Measurements from ENCODE around the gene DNAH9. TPM values are rescaled to one million over a fixed set of nuclear protein-coding genes. Genes with fewer than 3 reads are reported as not detected.

Gene DNAH9
- total RNA-seq, 4 donors from 2014 or later, result 0.41 to 1.9 (median 0.79) TPM; not detected in 1

DNA sequence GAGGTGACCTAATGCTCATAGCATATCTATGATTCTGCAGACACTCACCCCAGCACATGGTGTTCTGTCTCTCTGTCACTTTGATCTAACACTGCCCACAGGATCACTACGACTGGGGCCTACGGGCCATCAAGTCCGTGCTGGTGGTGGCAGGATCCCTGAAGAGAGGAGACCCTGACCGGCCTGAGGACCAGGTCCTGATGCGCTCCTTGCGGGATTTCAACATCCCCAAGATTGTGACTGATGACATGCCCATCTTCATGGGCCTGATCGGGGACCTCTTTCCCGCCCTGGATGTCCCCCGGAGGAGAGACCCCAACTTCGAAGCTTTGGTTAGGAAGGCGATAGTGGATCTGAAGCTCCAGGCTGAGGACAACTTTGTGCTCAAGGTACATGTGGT lies 146.4 kb downstream of the DNAH9 start:
- no peaks in the 10 kb centered on the region for H3K9me3 ChIP-seq
- H3K27me3 ChIP-seq, result no peaks in the 10 kb centered on the region
- H3K36me3 ChIP-seq, result no peaks in the 10 kb centered on the region
- intact Hi-C loops (cut with DNase I; ENCODE audit: low total_unique reads), result no loop called here
- H3K4me3 ChIP-seq, result no peak overlapping the region
- H3K4me1 ChIP-seq, result no peaks in the 10 kb centered on the region
- 96 to 100% methylated on average over 1 to 11 of the region's 11 CpGs for WGBS, 2 donors (ENCODE audit: low coverage in 1 of 2)
- H3K27ac ChIP-seq, result no peak overlapping the region
- no peak for TF ChIP-seq EP300 (IDR thresholded peaks at IDR 0.05; ENCODE audit: low read depth)
- no peak for TF ChIP-seq POLR2AphosphoS5 (IDR thresholded peaks at IDR 0.05)
- TF ChIP-seq, protein P1, sequence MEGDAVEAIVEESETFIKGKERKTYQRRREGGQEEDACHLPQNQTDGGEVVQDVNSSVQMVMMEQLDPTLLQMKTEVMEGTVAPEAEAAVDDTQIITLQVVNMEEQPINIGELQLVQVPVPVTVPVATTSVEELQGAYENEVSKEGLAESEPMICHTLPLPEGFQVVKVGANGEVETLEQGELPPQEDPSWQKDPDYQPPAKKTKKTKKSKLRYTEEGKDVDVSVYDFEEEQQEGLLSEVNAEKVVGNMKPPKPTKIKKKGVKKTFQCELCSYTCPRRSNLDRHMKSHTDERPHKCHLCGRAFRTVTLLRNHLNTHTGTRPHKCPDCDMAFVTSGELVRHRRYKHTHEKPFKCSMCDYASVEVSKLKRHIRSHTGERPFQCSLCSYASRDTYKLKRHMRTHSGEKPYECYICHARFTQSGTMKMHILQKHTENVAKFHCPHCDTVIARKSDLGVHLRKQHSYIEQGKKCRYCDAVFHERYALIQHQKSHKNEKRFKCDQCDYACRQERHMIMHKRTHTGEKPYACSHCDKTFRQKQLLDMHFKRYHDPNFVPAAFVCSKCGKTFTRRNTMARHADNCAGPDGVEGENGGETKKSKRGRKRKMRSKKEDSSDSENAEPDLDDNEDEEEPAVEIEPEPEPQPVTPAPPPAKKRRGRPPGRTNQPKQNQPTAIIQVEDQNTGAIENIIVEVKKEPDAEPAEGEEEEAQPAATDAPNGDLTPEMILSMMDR (IDR thresholded peaks at IDR 0.05), result no peak
- no peak for TF ChIP-seq POLR2A (IDR thresholded peaks at IDR 0.05)
- in situ Hi-C loops (cut with MboI; ENCODE audit: low pct_ligation_motif_present in 1 of 4, low pct_unique_long_range_greater_than_20kb in 1 of 4, low sequenced_read_pairs in 3 of 4), result no loop called here
- no peak for DNase-seq

DNA sequence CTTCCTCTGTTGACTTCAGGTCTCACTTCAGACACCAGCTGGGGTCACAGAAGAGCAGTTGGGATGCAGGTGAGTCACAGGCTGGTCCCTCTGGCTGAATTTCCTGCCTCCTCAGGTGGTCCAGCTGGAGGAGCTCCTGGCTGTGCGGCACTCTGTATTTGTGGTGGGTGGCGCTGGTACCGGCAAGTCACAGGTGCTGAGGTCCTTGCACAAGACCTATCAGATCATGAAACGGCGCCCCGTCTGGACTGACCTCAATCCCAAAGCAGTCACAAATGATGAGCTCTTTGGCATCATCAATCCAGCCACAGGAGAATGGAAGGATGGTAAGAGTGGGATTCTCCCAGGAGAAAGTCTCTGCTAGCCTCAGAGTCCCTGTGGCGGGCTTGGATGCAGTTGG lies 149.2 kb downstream of the DNAH9 start:
- WGBS, 2 donors (ENCODE audit: low coverage in 1 of 2), result 89% methylated on average over 7 of the region's 7 CpGs; no CpG with 5 or more reads in 1 of the 2 donors
- TF ChIP-seq EP300 (IDR thresholded peaks at IDR 0.05; ENCODE audit: low read depth), result no peak

DNA sequence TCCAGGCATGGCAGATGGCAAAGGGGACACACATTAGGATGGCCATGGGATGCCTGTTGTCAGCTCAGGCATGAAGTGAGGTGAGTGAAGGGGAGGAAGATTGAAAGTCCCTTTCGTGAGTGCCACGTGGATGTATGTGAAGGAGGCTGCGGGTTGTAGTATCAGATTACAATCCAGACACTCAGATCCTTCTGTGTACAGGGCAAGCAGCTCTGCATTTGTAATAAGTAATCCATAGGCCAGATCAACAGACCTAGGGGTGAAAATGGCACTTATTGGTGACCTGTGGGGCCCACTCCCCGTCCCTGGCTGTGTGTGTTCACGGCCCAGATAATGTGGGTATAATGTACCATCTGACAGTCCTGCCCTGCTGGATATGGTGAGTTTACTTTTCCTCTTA lies 159.5 kb downstream of the DNAH9 start:
- TF ChIP-seq POLR2A (IDR thresholded peaks at IDR 0.05), result no peak
- TF ChIP-seq, protein P1 (IDR thresholded peaks at IDR 0.05), result no peak
- TF ChIP-seq POLR2AphosphoS5 (IDR thresholded peaks at IDR 0.05), result no peak
- TF ChIP-seq EP300 (IDR thresholded peaks at IDR 0.05; ENCODE audit: low read depth), result no peak
- Histone ChIP-seq H3K27me3 (no peaks in the 10 kb centered on the region), H3K4me3 (no peak overlapping the region), H3K9me3 (no peaks in the 10 kb centered on the region), H3K4me1 (no peaks in the 10 kb centered on the region), H3K36me3 (no peaks in the 10 kb centered on the region), H3K27ac (no peak overlapping the region)
- 67 to 70% methylated on average over 2 to 5 of the region's 5 CpGs for WGBS, 2 donors (ENCODE audit: low coverage in 1 of 2)
- intact Hi-C loops (cut with DNase I; ENCODE audit: low total_unique reads) (no loop called here), in situ Hi-C loops (cut with MboI; ENCODE audit: low pct_ligation_motif_present in 1 of 4, low pct_unique_long_range_greater_than_20kb in 1 of 4, low sequenced_read_pairs in 3 of 4) (loop anchor here in 1 of 4 donors (25.0 kb wide), 1 partner anchor 129 kb away; no protein-coding TSS in a partner anchor)
- DNase-seq, result no peak

More for the DNA sequence above, 149.2 kb downstream of the DNAH9 start:
- Histone ChIP-seq H3K4me3 (no peak overlapping the region), H3K27me3 (no peaks in the 10 kb centered on the region), H3K4me1 (no peaks in the 10 kb centered on the region), H3K36me3 (no peaks in the 10 kb centered on the region), H3K27ac (no peak overlapping the region), H3K9me3 (no peaks in the 10 kb centered on the region)
- DNase-seq, result no peak
- intact Hi-C loops (cut with DNase I; ENCODE audit: low total_unique reads), result no loop called here
- in situ Hi-C loops (cut with MboI; ENCODE audit: low pct_ligation_motif_present in 1 of 4, low pct_unique_long_range_greater_than_20kb in 1 of 4, low sequenced_read_pairs in 3 of 4), result no loop called here

DNA sequence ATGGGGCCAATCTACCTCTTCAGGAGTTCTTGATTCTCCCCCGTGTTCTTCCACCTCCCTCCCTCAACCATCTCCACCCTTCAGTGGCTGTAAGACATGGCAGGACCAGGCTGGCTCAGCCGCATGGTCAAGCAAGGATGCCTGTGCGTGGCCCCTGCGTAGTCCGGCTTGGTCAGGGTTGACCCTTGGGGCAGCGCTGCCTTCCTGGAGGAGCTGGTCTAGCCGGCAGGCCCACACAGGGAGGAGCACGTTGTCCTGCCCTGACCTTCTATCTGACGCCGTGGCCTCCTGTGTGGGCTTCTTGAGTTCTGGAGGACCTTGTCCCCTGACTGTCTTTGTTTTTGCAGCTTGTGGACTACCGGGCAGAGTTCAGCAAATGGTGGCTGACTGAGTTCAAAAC lies 169.8 kb downstream of the DNAH9 start:
- no peaks in the 10 kb centered on the region for H3K36me3 ChIP-seq
- no peak for DNase-seq
- intact Hi-C loops (cut with DNase I; ENCODE audit: low total_unique reads), result no loop called here
- no peaks in the 10 kb centered on the region for H3K4me1 ChIP-seq
- no peaks in the 10 kb centered on the region for H3K9me3 ChIP-seq
- WGBS, 2 donors (ENCODE audit: low coverage in 1 of 2), result 81% methylated on average over 11 of the region's 11 CpGs; no CpG with 5 or more reads in 1 of the 2 donors
- H3K27me3 ChIP-seq, result no peaks in the 10 kb centered on the region
- TF ChIP-seq POLR2A (IDR thresholded peaks at IDR 0.05) (no peak), POLR2AphosphoS5 (IDR thresholded peaks at IDR 0.05) (no peak), EP300 (IDR thresholded peaks at IDR 0.05; ENCODE audit: low read depth) (no peak)
- TF ChIP-seq, protein P1 (IDR thresholded peaks at IDR 0.05), result no peak
- H3K27ac ChIP-seq, result no peak overlapping the region
- in situ Hi-C loops (cut with MboI; ENCODE audit: low pct_ligation_motif_present in 1 of 4, low pct_unique_long_range_greater_than_20kb in 1 of 4, low sequenced_read_pairs in 3 of 4), result loop anchor here in 1 of 4 donors (25.0 kb wide), 1 partner anchor 119 kb away; no protein-coding TSS in a partner anchor
- H3K4me3 ChIP-seq, result no peak overlapping the region

DNA sequence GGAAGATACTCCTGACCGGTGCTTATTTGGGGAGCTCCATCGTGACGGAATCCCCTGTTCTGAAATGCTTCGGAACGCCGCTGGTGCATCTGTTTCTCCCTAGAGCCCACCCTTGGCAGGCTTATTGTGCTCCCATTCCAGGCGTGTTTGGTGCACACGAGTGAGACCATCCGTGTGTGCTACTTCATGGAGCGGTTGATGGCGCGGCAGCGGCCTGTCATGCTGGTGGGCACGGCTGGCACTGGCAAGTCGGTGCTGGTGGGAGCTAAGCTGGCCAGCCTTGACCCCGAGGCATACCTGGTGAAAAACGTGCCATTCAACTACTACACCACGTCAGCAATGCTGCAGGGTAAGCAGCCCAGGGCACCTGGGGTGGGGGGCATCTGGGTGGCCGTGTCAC lies 170.7 kb downstream of the DNAH9 start:
- intact Hi-C loops (cut with DNase I; ENCODE audit: low total_unique reads) (no loop called here), in situ Hi-C loops (cut with MboI; ENCODE audit: low pct_ligation_motif_present in 1 of 4, low pct_unique_long_range_greater_than_20kb in 1 of 4, low sequenced_read_pairs in 3 of 4) (loop anchor here in 1 of 4 donors (25.0 kb wide), 1 partner anchor 118 kb away; no protein-coding TSS in a partner anchor)
- DNase-seq, result no peak
- Histone ChIP-seq H3K9me3 (no peaks in the 10 kb centered on the region), H3K27ac (no peak overlapping the region), H3K4me3 (no peak overlapping the region), H3K27me3 (no peaks in the 10 kb centered on the region), H3K36me3 (no peaks in the 10 kb centered on the region), H3K4me1 (no peaks in the 10 kb centered on the region)
- 87% methylated on average over 19 of the region's 19 CpGs; no CpG with 5 or more reads in 1 of the 2 donors for WGBS, 2 donors (ENCODE audit: low coverage in 1 of 2)
- TF ChIP-seq, protein P1 (IDR thresholded peaks at IDR 0.05), result no peak
- TF ChIP-seq EP300 (IDR thresholded peaks at IDR 0.05; ENCODE audit: low read depth) (no peak), POLR2AphosphoS5 (IDR thresholded peaks at IDR 0.05) (no peak), POLR2A (IDR thresholded peaks at IDR 0.05) (no peak)
